Hematopoietic multipotent progenitor cell treated with erythropoietin and hydrocortisone succinate and interleukin-3 and kit ligand, for 15 days (in vitro differentiated cells): ENCODE data around the gene ERP27.
A peak's percentile ranks its signal among the peaks of the same experiment; 100 is the strongest.

ENCODE experiments used
- DNase-seq: peaks from one replicate; pipeline ENCODE4 v3.0.0-alpha.2; 2015; ENCODE audit warnings: low spot score

The ERP27 gene

GRCh38 chr12:14959916-14960496 lies 21.7 kb upstream of the ERP27 start:
- no peak for DNase-seq

- DNase-seq = peak; percentile 24
Observed at GRCh38 chr12:14959463-14959862, 21.1 kb upstream of the ERP27 start.

DNA sequence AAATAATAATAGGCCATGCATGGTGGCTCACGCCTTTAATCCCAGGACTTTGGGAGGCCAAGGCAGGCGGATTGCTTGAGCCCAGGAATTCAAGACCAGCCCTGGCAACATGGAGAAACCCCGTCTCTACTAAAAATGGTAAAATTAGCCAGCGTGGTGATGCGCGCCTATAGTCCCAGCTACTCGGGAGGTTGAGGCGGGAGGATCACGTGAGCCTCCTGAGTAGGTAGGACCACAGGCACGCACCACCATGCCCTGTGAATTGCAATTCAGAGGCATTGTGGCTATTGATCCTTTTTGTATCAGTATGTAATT lies 20.7 kb upstream of the ERP27 start:
- DNase-seq = peak; percentile 15

DNA sequence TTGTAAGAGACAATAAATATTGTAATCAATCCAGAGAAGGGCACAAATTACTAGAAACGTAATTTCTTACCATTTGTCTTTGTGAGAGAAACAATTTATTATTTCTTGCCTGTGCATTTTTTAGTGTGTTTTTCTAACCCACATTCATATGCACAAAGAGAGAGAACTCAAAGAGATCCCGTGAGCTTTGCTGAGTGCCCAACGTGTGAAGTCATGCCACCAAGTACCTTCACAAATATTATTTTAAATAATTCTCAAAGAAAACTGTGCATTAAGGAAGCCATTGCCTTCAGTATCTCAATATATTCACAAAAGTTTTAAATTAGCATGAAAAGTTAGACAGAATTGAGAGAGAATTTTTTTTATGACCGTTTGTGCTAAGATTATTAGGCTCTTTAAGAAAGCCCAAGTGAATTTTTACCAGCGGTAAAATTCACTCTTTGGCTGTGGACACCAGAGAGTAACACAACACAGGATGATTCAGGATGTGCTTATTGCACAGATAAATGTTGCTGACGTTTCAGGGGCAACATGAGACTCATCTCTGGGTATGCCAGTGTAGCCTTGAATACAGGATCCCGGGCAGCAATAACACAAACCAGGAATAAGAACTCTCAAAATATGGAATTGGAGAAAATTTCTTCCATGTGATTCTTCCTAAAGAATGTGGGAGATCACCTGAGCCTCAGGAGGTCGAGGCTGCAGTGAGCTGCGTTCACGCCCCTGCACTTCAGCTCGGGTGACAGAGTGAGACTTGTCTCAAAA lies 20.2 kb upstream of the ERP27 start:
- DNase-seq = peak; percentile 67

GRCh38 chr12:14957551-14958168 lies 19.3 kb upstream of the ERP27 start:
- peak; percentile 20 for DNase-seq

DNA sequence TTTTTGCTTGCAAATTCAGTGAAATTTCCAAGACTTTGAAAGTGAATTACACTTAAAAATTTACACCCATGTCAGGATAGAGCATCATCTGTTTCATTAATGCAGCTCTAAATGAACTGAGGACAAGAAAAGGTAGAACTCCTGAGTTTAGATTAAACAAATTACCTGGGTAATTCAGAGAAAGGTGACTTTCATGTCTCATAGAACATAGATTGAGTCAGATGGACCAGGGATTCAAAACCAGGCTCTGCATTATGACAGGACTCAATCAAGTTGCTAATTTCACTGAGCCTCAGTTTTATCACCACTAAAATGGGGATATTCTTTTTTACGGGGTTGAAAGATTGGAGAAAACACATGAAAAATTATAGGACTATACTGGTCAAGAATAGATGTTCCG lies 18.6 kb upstream of the ERP27 start:
- no peak for DNase-seq

GRCh38 chr12:14956024-14956891 lies 17.9 kb upstream of the ERP27 start:
- DNase-seq = peak; percentile 15

DNA sequence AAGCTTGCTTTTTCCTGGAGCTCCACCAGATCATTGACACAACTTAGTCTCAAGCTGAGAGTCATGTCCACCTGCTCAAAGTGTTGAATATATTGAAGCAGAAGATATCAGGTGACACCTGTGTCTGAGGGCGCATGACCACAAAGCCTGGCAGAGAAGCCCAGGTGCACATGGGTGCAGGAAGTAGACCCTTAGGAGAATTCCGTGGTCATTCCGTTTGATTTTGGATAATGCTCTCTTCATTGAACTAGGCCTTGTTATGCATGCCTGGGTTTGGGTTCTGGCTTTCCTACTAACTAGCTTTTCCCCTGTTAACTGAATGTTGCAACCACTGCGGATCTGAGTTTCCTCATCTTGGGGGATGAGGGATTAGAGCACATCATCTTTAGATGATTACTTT lies 15.9 kb upstream of the ERP27 start:
- no peak for DNase-seq

DNA sequence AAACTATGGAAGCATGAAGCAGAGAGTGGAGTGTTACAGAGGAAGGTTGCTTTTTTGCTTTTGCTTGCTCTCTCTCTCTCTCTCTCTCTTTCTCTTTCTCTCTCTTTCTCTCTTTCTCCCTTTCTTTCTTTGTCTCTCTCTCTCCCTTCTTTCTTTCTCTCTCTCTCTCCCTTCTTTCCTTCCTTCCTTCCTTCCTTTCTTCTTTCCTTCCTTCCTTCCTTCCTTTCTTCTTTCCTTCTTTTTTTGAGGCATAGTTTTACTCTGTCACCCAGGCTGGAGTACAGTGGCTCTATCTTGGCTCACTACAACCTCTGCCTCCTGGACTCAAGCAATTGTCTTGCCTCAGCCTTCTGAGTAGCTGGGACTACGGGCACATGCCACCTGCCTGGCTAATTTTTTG lies 15.4 kb upstream of the ERP27 start:
- no peak for DNase-seq

- no peak for DNase-seq
Observed at GRCh38 chr12:14952299-14952921, 14.1 kb upstream of the ERP27 start.

GRCh38 chr12:14951851-14952250 lies 13.5 kb upstream of the ERP27 start:
- DNase-seq = no peak

DNA sequence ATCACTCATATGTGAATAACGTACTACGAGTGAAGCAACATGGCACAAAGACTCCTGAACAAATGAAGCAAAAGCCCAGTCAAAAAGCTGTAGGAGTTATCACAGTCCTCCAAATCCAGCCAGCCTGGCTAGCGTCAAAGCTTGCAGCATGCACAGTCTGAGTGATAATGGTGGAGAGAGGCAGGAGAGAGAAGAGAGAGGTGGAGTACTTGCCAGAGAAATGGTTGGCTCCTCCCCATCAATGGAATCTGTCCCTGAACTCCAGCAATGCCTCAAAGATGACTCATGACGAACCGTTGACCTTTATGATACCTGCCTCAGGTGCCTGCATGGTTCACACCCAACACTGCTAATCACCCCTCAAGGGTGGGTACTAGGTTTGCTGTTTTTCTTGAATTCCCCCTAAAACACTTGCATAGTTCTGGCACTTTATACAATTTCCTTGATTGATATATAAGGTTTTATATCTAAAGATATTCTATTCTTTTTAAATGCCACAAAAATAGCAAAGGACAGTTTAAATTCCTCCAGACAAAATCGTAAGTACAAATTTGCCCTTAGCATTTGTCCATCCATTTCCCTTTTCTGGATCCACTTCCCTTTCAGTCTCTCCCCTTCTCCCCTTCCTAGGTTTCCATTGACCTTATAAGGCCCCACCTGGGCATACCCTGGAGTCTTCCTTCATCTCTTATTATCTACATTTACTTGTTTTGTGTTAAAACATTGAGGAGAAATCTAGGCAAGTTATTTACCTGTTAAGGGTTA lies 12.8 kb upstream of the ERP27 start:
- DNase-seq = no peak

- no peak for DNase-seq
Observed at GRCh38 chr12:14950421-14950820, 12.1 kb upstream of the ERP27 start.

DNA sequence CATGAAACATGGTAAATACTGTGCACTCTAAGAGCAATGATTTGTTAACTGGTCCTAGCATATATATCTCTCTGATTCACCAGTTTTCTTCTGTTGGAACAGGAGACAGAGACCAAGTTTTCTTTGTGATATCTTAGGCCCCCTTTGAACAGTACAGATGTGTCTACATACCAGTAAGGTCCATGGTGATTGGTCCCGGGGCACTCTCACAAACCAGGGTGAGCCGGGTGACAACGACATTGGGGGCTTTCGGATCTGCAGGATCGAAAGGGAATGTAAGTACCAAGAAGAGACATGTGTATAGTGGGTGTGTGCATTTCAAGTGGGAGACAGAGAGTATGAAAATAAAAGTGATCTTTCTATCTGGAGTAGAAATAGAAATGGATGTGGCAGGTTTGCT lies 11.3 kb upstream of the ERP27 start:
- no peak for DNase-seq

DNA sequence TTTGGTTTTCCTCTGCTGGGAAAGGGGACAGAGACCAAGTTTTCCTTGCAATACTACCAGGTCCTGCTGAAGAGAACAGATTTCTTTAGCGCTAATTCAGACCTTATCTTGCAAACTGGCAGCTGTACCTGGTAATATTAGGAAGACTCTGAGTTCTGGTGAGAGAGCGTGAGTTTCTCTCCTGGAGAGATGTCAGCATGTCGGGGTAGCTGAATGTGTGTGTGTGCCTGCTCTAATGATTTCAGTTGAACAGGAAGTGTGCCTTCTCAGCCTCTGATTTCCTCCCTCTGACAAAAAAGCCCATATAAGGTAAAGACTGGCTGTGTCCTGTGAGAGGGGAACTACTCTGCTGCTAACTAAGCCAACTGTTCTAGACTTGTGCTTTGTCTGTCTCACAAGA lies 10.3 kb upstream of the ERP27 start:
- no peak for DNase-seq

- no peak for DNase-seq
Observed at GRCh38 chr12:14946861-14947260, 8.5 kb upstream of the ERP27 start.

GRCh38 chr12:14946162-14946561 lies 7.8 kb upstream of the ERP27 start:
- no peak for DNase-seq

DNA sequence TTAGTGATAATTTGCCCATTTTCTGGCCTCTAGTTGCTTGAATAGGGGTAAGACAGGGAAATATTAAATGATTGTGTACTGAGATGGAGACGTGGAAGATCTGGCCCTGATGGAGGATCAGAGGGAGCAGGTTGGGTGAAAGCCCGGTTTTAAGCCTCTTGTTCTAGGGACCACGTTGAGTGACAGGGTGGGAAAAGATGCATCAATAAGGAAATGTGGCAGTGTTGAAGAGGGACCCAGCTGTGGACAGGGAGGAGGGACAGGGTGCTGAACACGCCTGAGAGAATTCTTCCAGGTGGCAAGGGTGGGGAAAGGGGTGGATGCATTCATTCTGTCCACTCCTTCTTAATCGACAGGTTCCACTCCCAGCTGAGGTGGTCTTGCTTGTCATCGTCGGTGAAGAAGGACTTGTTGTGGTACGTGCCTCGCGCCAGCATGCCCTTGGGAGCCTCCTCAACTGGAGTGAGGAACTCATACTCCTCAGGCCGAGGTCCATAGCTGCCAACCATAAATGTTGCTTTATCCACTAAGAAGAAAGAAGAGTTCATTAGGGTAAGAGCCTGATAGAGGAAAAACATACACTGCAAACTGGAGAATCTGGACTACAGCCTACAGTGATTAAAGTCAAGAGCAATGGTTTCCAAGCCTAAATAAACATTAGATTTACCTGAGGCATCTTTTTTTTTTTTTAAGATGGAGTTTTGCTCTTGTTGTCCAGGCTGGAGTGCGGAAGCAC lies 4.0 kb upstream of the ERP27 start:
- DNase-seq = no peak

GRCh38 chr12:14941369-14941768 lies 3.0 kb upstream of the ERP27 start:
- no peak for DNase-seq

DNA sequence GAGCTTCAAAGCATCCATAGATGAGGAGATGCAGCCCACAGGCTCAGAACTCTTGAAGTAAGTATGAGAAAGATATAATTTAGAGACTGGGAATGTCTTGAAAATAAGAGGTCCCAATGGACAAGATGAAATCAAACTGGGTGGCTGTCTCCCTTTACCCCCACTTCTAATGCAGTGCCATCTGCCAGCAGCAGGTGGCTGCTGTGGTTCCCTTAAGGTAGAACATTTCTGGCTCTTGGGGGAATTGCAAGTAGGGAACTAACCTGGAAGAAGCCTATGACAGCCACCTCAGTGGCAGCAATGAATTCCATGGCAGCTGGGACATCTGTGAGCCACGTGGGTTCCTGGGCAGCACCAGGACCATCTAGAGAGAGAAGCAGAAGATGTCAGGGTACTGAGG lies 648 bp downstream of the ERP27 start:
- DNase-seq = peak; percentile 32

GRCh38 chr12:14937014-14937413 lies 1.3 kb downstream of the ERP27 start:
- no peak for DNase-seq
